Stimulated activated naive B cell treated with anti-CD40 and anti-IgM and Interleukin-4, amounts not matched to agents 10 μg/mL and 1 μg/mL and 100 μg/mL, for 72 hours (primary cell): ENCODE results near the gene PARVG.

Experiments
- ATAC-seq, 2 donors: fragments of 150-1000 bp; cut with Tn5 transposase; replicated peaks; 2 replicates each; pipeline ENCODE4 v1.10.0; 2021; ENCODE audit warnings: moderate library complexity in 1 of 2
- DNase-seq: peaks from one replicate; pipeline ENCODE4 v3.0.0; 2021
- H3K27ac Mint-ChIP-seq: one replicate; pipeline ENCODE4 v1.8.0; 2022; ENCODE audit warnings: mild to moderate bottlenecking, mixed read lengths
- H3K27me3 Mint-ChIP-seq, 2 donors: one replicate each; pipeline ENCODE4 v1.8.0; 2022; ENCODE audit warnings: mixed read lengths in 2 of 2
- H3K36me3 Mint-ChIP-seq, 2 donors: one replicate each; pipeline ENCODE4 v1.8.0; 2022; ENCODE audit warnings: mixed read lengths in 2 of 2, mild to moderate bottlenecking in 1 of 2
- H3K4me1 Mint-ChIP-seq, 2 donors: one replicate each; pipeline ENCODE4 v1.8.0; 2022; ENCODE audit warnings: mixed read lengths in 2 of 2, mild to moderate bottlenecking in 1 of 2
- H3K4me3 Mint-ChIP-seq, 2 donors: one replicate each; pipeline ENCODE4 v1.8.0; 2022; ENCODE audit warnings: mild to moderate bottlenecking in 2 of 2, mixed read lengths in 2 of 2, moderate library complexity in 1 of 2
- H3K9me3 Mint-ChIP-seq, 2 donors: one replicate each; pipeline ENCODE4 v1.8.0; 2022; ENCODE audit warnings: mixed read lengths in 2 of 2, mild to moderate bottlenecking in 1 of 2

The PARVG gene

GRCh38 chr22:44211946-44212930 lies 31.5 kb downstream of the PARVG start:
- DNase-seq (no peak), ATAC-seq (no peak)
- Mint-ChIP-seq H3K27ac (peak overlapping the region; percentile 1), H3K4me3 (no peak overlapping the region), H3K4me1 (peaks cover 19 to 31% of the 10 kb centered on the region in 2 donors), H3K27me3 (no peaks in the 10 kb centered on the region), H3K9me3 (peaks cover 6 to 9% of the 10 kb centered on the region in 2 donors), H3K36me3 (peaks cover 15 to 24% of the 10 kb centered on the region in 2 donors)

GRCh38 chr22:44212936-44213335 lies 32.2 kb downstream of the PARVG start:
- no peak for DNase-seq
- no peak for ATAC-seq

GRCh38 chr22:44213489-44214043 lies 32.8 kb downstream of the PARVG start:
- peaks cover 10 to 20% of the 10 kb centered on the region in 2 donors for H3K4me1 Mint-ChIP-seq
- no peak for ATAC-seq
- no peak overlapping the region for H3K4me3 Mint-ChIP-seq
- DNase-seq, result no peak
- H3K27me3 Mint-ChIP-seq, result no peaks in the 10 kb centered on the region
- no peak overlapping the region for H3K27ac Mint-ChIP-seq
- H3K9me3 Mint-ChIP-seq, result peaks cover 6 to 9% of the 10 kb centered on the region in 2 donors
- peaks cover 11 to 17% of the 10 kb centered on the region in 2 donors for H3K36me3 Mint-ChIP-seq

More at GRCh38 chr22:44212936-44213335, 32.2 kb downstream of the PARVG start:
- Mint-ChIP-seq H3K27ac (no peak overlapping the region), H3K27me3 (no peaks in the 10 kb centered on the region), H3K36me3 (peaks cover 14 to 21% of the 10 kb centered on the region in 2 donors), H3K9me3 (peaks cover 6 to 9% of the 10 kb centered on the region in 2 donors), H3K4me1 (peaks cover 16 to 26% of the 10 kb centered on the region in 2 donors), H3K4me3 (no peak overlapping the region)

- Mint-ChIP-seq H3K4me3 (no peak overlapping the region), H3K36me3 (peaks cover 11 to 17% of the 10 kb centered on the region in 2 donors), H3K9me3 (peaks cover 6 to 9% of the 10 kb centered on the region in 2 donors), H3K4me1 (peaks cover 6 to 14% of the 10 kb centered on the region in 2 donors), H3K27me3 (peaks cover 0 to under 1% of the 10 kb centered on the region in 2 donors), H3K27ac (no peak overlapping the region)
- DNase-seq (no peak), ATAC-seq (no peak)
Observed at GRCh38 chr22:44214187-44214586, 33.5 kb downstream of the PARVG start.

- Mint-ChIP-seq H3K4me3 (no peak overlapping the region), H3K36me3 (peaks cover 9 to 13% of the 10 kb centered on the region in 2 donors), H3K27me3 (peaks cover 0 to 6% of the 10 kb centered on the region in 2 donors), H3K27ac (no peak overlapping the region), H3K4me1 (peaks cover 4 to 8% of the 10 kb centered on the region in 2 donors), H3K9me3 (peaks cover 3 to 5% of the 10 kb centered on the region in 2 donors)
- no peak for DNase-seq
- ATAC-seq, result no peak
Observed at GRCh38 chr22:44214764-44215163, 34.0 kb downstream of the PARVG start.

GRCh38 chr22:44215287-44215686 lies 34.6 kb downstream of the PARVG start:
- H3K9me3 Mint-ChIP-seq, result no peaks in the 10 kb centered on the region
- H3K27ac Mint-ChIP-seq, result no peak overlapping the region
- H3K4me3 Mint-ChIP-seq, result no peak overlapping the region
- H3K4me1 Mint-ChIP-seq, result peaks cover 4 to 7% of the 10 kb centered on the region in 2 donors
- DNase-seq (no peak), ATAC-seq (no peak)
- H3K27me3 Mint-ChIP-seq, result peaks cover 0 to 8% of the 10 kb centered on the region in 2 donors
- H3K36me3 Mint-ChIP-seq, result peaks cover 4 to 8% of the 10 kb centered on the region in 2 donors

- ATAC-seq (no peak), DNase-seq (no peak)
- Mint-ChIP-seq H3K9me3 (no peaks in the 10 kb centered on the region), H3K4me1 (peaks cover 0 to 4% of the 10 kb centered on the region in 2 donors), H3K36me3 (no peaks in the 10 kb centered on the region), H3K27me3 (peaks cover 8 to 9% of the 10 kb centered on the region in 2 donors), H3K27ac (no peak overlapping the region), H3K4me3 (no peak overlapping the region)
Observed at GRCh38 chr22:44217346-44217745, 36.6 kb downstream of the PARVG start.

GRCh38 chr22:44218071-44218470 lies 37.3 kb downstream of the PARVG start:
- no peak overlapping the region for H3K4me3 Mint-ChIP-seq
- no peaks in the 10 kb centered on the region for H3K36me3 Mint-ChIP-seq
- H3K4me1 Mint-ChIP-seq, result peaks cover 0 to 4% of the 10 kb centered on the region in 2 donors
- no peak for ATAC-seq
- no peak overlapping the region for H3K27ac Mint-ChIP-seq
- peaks cover 9 to 14% of the 10 kb centered on the region in 2 donors for H3K27me3 Mint-ChIP-seq
- no peak for DNase-seq
- H3K9me3 Mint-ChIP-seq, result no peaks in the 10 kb centered on the region

GRCh38 chr22:44219101-44219870 lies 38.6 kb downstream of the PARVG start:
- H3K4me1 Mint-ChIP-seq, result peaks cover 0 to 4% of the 10 kb centered on the region in 2 donors
- H3K27me3 Mint-ChIP-seq, result peaks cover 19 to 20% of the 10 kb centered on the region in 2 donors
- no peaks in the 10 kb centered on the region for H3K9me3 Mint-ChIP-seq
- no peaks in the 10 kb centered on the region for H3K36me3 Mint-ChIP-seq
- H3K4me3 Mint-ChIP-seq, result no peak overlapping the region
- no peak for DNase-seq
- ATAC-seq, result no peak
- no peak overlapping the region for H3K27ac Mint-ChIP-seq

- Mint-ChIP-seq H3K27me3 (peaks cover 32 to 33% of the 10 kb centered on the region in 2 donors), H3K36me3 (no peaks in the 10 kb centered on the region), H3K27ac (no peak overlapping the region), H3K9me3 (no peaks in the 10 kb centered on the region), H3K4me3 (no peak overlapping the region), H3K4me1 (peaks cover 0 to 4% of the 10 kb centered on the region in 2 donors)
- DNase-seq (no peak), ATAC-seq (no peak)
Observed at GRCh38 chr22:44220727-44221680, 40.3 kb downstream of the PARVG start.

- no peak for DNase-seq
- Mint-ChIP-seq H3K4me3 (no peak overlapping the region), H3K27ac (no peak overlapping the region), H3K36me3 (no peaks in the 10 kb centered on the region), H3K9me3 (peaks cover 0 to 3% of the 10 kb centered on the region in 2 donors), H3K4me1 (peaks cover 0 to 4% of the 10 kb centered on the region in 2 donors), H3K27me3 (peaks cover 36 to 41% of the 10 kb centered on the region in 2 donors)
- ATAC-seq, result no peak
Observed at GRCh38 chr22:44221710-44222475, 41.2 kb downstream of the PARVG start.

GRCh38 chr22:44224166-44224565 lies 43.4 kb downstream of the PARVG start:
- ATAC-seq, result no peak
- Mint-ChIP-seq H3K9me3 (peaks cover 0 to 9% of the 10 kb centered on the region in 2 donors), H3K36me3 (no peaks in the 10 kb centered on the region), H3K4me1 (peaks cover 0 to 4% of the 10 kb centered on the region in 2 donors), H3K27me3 (peaks cover 40 to 56% of the 10 kb centered on the region in 2 donors), H3K4me3 (no peak overlapping the region), H3K27ac (no peak overlapping the region)
- no peak for DNase-seq
